ENCODE data around the gene HBE1. TPM values are rescaled to one million over a fixed set of nuclear protein-coding genes. Genes with fewer than 3 reads are reported as not detected.

The HBE1 gene
- total and polyA plus RNA-seq, 8 donors, result 3.5 TPM; not detected in 7

DNA sequence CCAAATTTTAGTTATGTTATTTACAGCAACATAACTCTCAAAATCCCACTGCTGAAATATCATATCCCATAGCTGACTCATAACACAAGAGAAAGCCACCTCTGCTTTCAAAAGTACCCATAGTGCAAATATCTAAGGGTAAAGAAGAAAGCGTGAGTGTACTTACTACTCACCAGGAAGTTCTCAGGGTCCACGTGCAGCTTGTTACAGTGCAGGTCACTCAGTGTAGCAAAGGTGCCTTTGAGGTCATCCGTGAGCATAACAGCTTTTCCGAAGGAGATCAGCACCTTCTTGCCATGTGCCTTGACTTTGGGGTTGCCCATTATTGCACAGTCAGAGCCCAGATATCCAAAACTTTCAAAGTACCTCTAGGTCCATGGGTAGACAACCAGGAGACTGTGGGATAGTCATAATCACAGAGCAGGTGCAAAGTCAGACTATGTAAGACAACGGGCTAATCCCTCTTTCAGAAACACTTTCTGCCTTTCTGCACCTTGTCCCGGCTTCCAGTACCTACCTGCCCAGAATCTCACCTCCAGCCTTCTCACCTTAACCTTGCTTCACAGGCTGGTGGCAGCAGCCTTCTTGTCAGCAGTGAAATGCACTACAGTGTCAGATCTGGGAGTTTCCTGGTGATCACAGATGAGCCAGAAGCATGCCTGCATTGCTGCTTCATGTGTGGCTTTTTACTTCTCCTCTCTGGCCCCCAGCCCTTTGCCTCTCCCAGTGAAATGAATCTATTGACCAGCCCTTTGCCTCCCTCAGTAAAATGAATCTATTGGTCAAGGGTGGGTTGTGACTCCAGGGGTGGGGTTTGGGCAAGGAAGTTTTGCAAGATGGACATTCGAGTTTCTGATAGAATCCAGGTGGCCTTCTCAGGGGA, 26.6 kb downstream of the HBE1 start:
- no peaks in the 10 kb centered on the region for H3K9me3 ChIP-seq
- H3K27me3 ChIP-seq, result no peaks in the 10 kb centered on the region
- ATAC-seq, result no peak
- no peak for FAIRE-seq
- TF ChIP-seq CTCF (IDR thresholded peaks at IDR 0.05), result no peak
- H3K27ac ChIP-seq, result no peak overlapping the region
- intact Hi-C loops (cut with DNase I), result no loop called here
- no peaks in the 10 kb centered on the region for H3K36me3 ChIP-seq
- DNase-seq, result no peak
- WGBS, 2 donors, result 45 to 60% methylated on average over 7 of the region's 7 CpGs
- no peak overlapping the region for H3K4me3 ChIP-seq
- no peaks in the 10 kb centered on the region for H3K4me1 ChIP-seq

DNA sequence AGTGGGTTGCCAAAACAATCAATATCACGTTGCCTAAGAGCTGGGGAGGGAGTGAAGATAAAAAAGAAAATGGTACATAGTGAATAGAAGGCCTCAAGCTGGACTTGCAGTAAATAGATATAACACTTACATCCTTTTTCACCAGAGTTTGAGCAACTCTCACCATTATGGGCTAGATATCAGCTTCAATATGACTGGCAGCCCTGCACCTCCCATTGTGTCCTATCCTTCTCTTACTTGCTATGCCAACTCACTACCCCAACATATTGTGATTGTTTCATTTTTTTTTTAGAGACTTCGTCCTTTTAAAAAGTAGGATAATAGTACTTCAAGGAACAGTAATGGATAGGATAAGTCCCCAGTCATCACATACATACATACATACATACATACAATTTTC, 27.5 kb downstream of the HBE1 start:
- WGBS, 2 donors, result 32% methylated on average over 2 of the region's 2 CpGs
- no peak overlapping the region for H3K4me3 ChIP-seq
- intact Hi-C loops (cut with DNase I), result no loop called here
- H3K36me3 ChIP-seq, result no peaks in the 10 kb centered on the region
- H3K27ac ChIP-seq, result no peak overlapping the region
- no peak for DNase-seq
- ATAC-seq, result no peak
- no peaks in the 10 kb centered on the region for H3K9me3 ChIP-seq
- no peaks in the 10 kb centered on the region for H3K27me3 ChIP-seq
- H3K4me1 ChIP-seq, result no peaks in the 10 kb centered on the region
- FAIRE-seq, result no peak
- TF ChIP-seq CTCF (IDR thresholded peaks at IDR 0.05), result no peak

GRCh38 chr11:5241458-5241857, 28.3 kb downstream of the HBE1 start:
- no peak for TF ChIP-seq CTCF (IDR thresholded peaks at IDR 0.05)
- Histone ChIP-seq H3K36me3 (no peaks in the 10 kb centered on the region), H3K4me1 (no peaks in the 10 kb centered on the region), H3K27ac (no peak overlapping the region), H3K27me3 (no peaks in the 10 kb centered on the region), H3K9me3 (no peaks in the 10 kb centered on the region), H3K4me3 (no peak overlapping the region)
- no peak for DNase-seq
- 35 to 54% methylated on average over 3 of the region's 3 CpGs for WGBS, 2 donors
- intact Hi-C loops (cut with DNase I), result no loop called here
- ATAC-seq, result no peak
- FAIRE-seq, result no peak

GRCh38 chr11:5240458-5240857, 29.3 kb downstream of the HBE1 start:
- no peak for ATAC-seq
- H3K4me3 ChIP-seq, result no peak overlapping the region
- TF ChIP-seq CTCF (IDR thresholded peaks at IDR 0.05), result no peak
- no peaks in the 10 kb centered on the region for H3K9me3 ChIP-seq
- WGBS, 2 donors, result 36 to 46% methylated on average over 2 of the region's 2 CpGs
- no peak overlapping the region for H3K27ac ChIP-seq
- no peaks in the 10 kb centered on the region for H3K36me3 ChIP-seq
- H3K27me3 ChIP-seq, result no peaks in the 10 kb centered on the region
- H3K4me1 ChIP-seq, result no peaks in the 10 kb centered on the region
- no peak for DNase-seq
- FAIRE-seq, result no peak
- intact Hi-C loops (cut with DNase I), result no loop called here

GRCh38 chr11:5240056-5240455, 29.7 kb downstream of the HBE1 start:
- WGBS, 2 donors, result 56 to 66% methylated on average over 1 of the region's 1 CpG
- no peak for TF ChIP-seq CTCF (IDR thresholded peaks at IDR 0.05)
- ATAC-seq (no peak), DNase-seq (no peak), FAIRE-seq (no peak)
- no peaks in the 10 kb centered on the region for H3K4me1 ChIP-seq
- no peak overlapping the region for H3K4me3 ChIP-seq
- H3K36me3 ChIP-seq, result no peaks in the 10 kb centered on the region
- H3K27me3 ChIP-seq, result no peaks in the 10 kb centered on the region
- H3K9me3 ChIP-seq, result no peaks in the 10 kb centered on the region
- H3K27ac ChIP-seq, result no peak overlapping the region
- intact Hi-C loops (cut with DNase I), result no loop called here
